H1 (cell line): ENCODE measurements around the gene KLHL24. TPM values are rescaled to one million over a fixed set of nuclear protein-coding genes. Genes with fewer than 3 reads are reported as not detected.
"Not testable (repeated sequence)": the region's sequence is repeated elsewhere in the genome, so short reads cannot be mapped to it uniquely, and the experiment has no call there.

ENCODE experiments used
- CTCF ChIA-PET: fragments of 300-600 bp; sonication (Branson Sonifier 250); formaldehyde crosslinking; loops from one replicate; lab custom pipeline; 2021; ENCODE audit not compliant: partially characterized antibody; lab: Charles Lee
- POLR2A ChIA-PET: fragments of 300-600 bp; sonication (Branson Sonifier 250); formaldehyde crosslinking; loops from one replicate; lab custom pipeline; 2021; ENCODE audit warnings: inconsistent platforms; ENCODE audit not compliant: partially characterized antibody; lab: Charles Lee
- DNase-seq, 2 experiments: peaks; one replicate each; pipeline versions ENCODE4 v3.0.0 to v3.0.0-alpha.2; 2010 to 2022; ENCODE audit warnings: low spot score in 2 of 2, low read depth in 1 of 2, mixed read lengths in 1 of 2
- FAIRE-seq: peaks from 2 replicates; lab custom pipeline; 2011; peaks lifted over from hg19 to GRCh38; lab: Jason Lieb, UNC
- H2AFZ ChIP-seq: 2 replicates; pipeline ENCODE4 v1.8.1; 2012; ENCODE audit warnings: low read length, inconsistent platforms
- H2AK5ac ChIP-seq: 2 replicates; pipeline ENCODE4 v1.6.1; 2013; ENCODE audit warnings: low read depth, low read length
- H2BK120ac ChIP-seq: replicated peaks from 2 replicates; pipeline ENCODE3; 2013; ENCODE audit warnings: low read depth, low read length, inconsistent platforms
- H2BK12ac ChIP-seq: 2 replicates; pipeline ENCODE4 v1.6.1; 2013; ENCODE audit warnings: low read depth, low read length
- H2BK15ac ChIP-seq: 2 replicates; pipeline ENCODE4 v1.6.1; 2013; ENCODE audit warnings: low read length
- H2BK20ac ChIP-seq: 2 replicates; pipeline ENCODE4 v1.6.1; 2013; ENCODE audit warnings: low read length
- H2BK5ac ChIP-seq: 2 replicates; pipeline ENCODE4 v1.6.1; 2013; ENCODE audit warnings: low read depth, low read length
- H3K14ac ChIP-seq: 2 replicates; pipeline ENCODE4 v1.6.1; 2013; ENCODE audit warnings: inconsistent platforms; ENCODE audit not compliant: insufficient read length
- H3K18ac ChIP-seq: 2 replicates; pipeline ENCODE4 v1.6.1; 2013; ENCODE audit warnings: low read length; ENCODE audit errors: extremely low read depth
- H3K23ac ChIP-seq: 2 replicates; pipeline ENCODE4 v1.6.1; 2013; ENCODE audit warnings: inconsistent platforms; ENCODE audit not compliant: insufficient read length
- H3K23me2 ChIP-seq: 2 replicates; pipeline ENCODE4 v1.6.1; 2013; ENCODE audit warnings: low read depth, low read length
- H3K27ac ChIP-seq: 2 replicates; pipeline ENCODE4 v1.6.1; 2011; ENCODE audit warnings: low read depth, low read length, inconsistent platforms
- H3K27me3 ChIP-seq, 4 experiments: replicated peaks in 1 of 4; 1 replicate in 1 of 4; 2 replicates in 3 of 4; pipeline versions ENCODE4 v1.6.1 to v1.8.1; 2011 to 2013; ENCODE audit warnings: low read length in 3 of 4, mild to moderate bottlenecking in 3 of 4, inconsistent platforms in 2 of 4, mixed read lengths in 2 of 4, moderate library complexity in 1 of 4; ENCODE audit not compliant: control insufficient read depth in 3 of 4, insufficient read depth in 3 of 4; ENCODE audit errors: extremely low read depth in 1 of 4
- H3K36me3 ChIP-seq, 4 experiments: 2 replicates each; pipeline versions ENCODE4 v1.6.1 to v1.8.1; 2011 to 2013; ENCODE audit warnings: mild to moderate bottlenecking in 4 of 4, low read length in 3 of 4, moderate library complexity in 2 of 4, control low read depth in 1 of 4, inconsistent platforms in 1 of 4; ENCODE audit not compliant: insufficient read depth in 4 of 4, control insufficient read depth in 2 of 4
- H3K4ac ChIP-seq: replicated peaks from 2 replicates; pipeline ENCODE3; 2013; ENCODE audit warnings: low read length, low read depth, mixed read lengths, inconsistent platforms; ENCODE audit not compliant: insufficient read length
- H3K4me1 ChIP-seq, 4 experiments: replicated peaks in 1 of 4; 1 replicate in 1 of 4; 2 replicates in 3 of 4; pipeline versions ENCODE4 v1.6.1 to v1.8.1; 2011 to 2013; ENCODE audit warnings: low read length in 3 of 4, inconsistent platforms in 2 of 4, mixed read lengths in 1 of 4; ENCODE audit not compliant: insufficient read depth in 4 of 4, control insufficient read depth in 3 of 4
- H3K4me2 ChIP-seq, 2 experiments: 2 replicates each; pipeline versions ENCODE4 v1.6.1 to v1.8.1; 2011 to 2013; ENCODE audit warnings: low read depth in 2 of 2, low read length in 2 of 2, control low read depth in 1 of 2, inconsistent platforms in 1 of 2, mild to moderate bottlenecking in 1 of 2; ENCODE audit not compliant: insufficient read depth in 1 of 2
- H3K4me3 ChIP-seq, 4 experiments: fragments of 200-600, 300-600 bp in 1 of 4; sonication (generic), shearing (Covaris generic), sonication (Bioruptor Twin) in 1 of 4; 2 replicates each; pipeline versions ENCODE4 v1.5.1 to v1.8.1; 2011 to 2016; ENCODE audit warnings: low read length in 4 of 4, low read depth in 3 of 4, control low read depth in 2 of 4, inconsistent platforms in 2 of 4, mild to moderate bottlenecking in 2 of 4, mixed read lengths in 1 of 4, moderate library complexity in 1 of 4; ENCODE audit not compliant: insufficient read depth in 2 of 4; ENCODE audit errors: extremely low read depth in 1 of 4
- H3K56ac ChIP-seq: replicated peaks from 2 replicates; pipeline ENCODE3; 2013; ENCODE audit warnings: low read depth, mild to moderate bottlenecking, mixed read lengths, low read length, inconsistent platforms; ENCODE audit not compliant: insufficient read length
- H3K79me1 ChIP-seq: 2 replicates; pipeline ENCODE4 v1.6.1; 2013; ENCODE audit warnings: low read depth, low read length, control low read depth
- H3K79me2 ChIP-seq, 2 experiments: 2 replicates each; pipeline versions ENCODE4 v1.6.1 to v1.8.1; 2012 to 2013; ENCODE audit warnings: low read length in 2 of 2, mild to moderate bottlenecking in 2 of 2, inconsistent platforms in 1 of 2; ENCODE audit not compliant: insufficient read depth in 2 of 2, control insufficient read depth in 1 of 2
- H3K9ac ChIP-seq, 4 experiments: replicated peaks in 1 of 4; 1 replicate in 1 of 4; 2 replicates in 3 of 4; pipeline versions ENCODE4 v1.6.1 to v1.8.1; 2011 to 2013; ENCODE audit warnings: low read depth in 3 of 4, low read length in 3 of 4, control low read depth in 2 of 4, mild to moderate bottlenecking in 2 of 4, moderate library complexity in 2 of 4, inconsistent platforms in 1 of 4; ENCODE audit errors: extremely low read depth in 1 of 4
- H3K9me3 ChIP-seq, 2 experiments: 2 replicates each; pipeline versions ENCODE4 v1.6.1 to v1.8.1; 2012 to 2013; ENCODE audit warnings: mild to moderate bottlenecking in 2 of 2, moderate library complexity in 2 of 2, control low read depth in 1 of 2, inconsistent platforms in 1 of 2, low read depth in 1 of 2, low read length in 1 of 2, mixed read lengths in 1 of 2; ENCODE audit not compliant: insufficient read depth in 2 of 2
- H4K20me1 ChIP-seq, 2 experiments: replicated peaks in 1 of 2; 2 replicates each; pipeline versions ENCODE3 to v1.8.1; 2011 to 2013; ENCODE audit warnings: inconsistent platforms in 2 of 2, low read length in 2 of 2, mild to moderate bottlenecking in 1 of 2; ENCODE audit not compliant: insufficient read depth in 2 of 2, control insufficient read depth in 1 of 2
- H4K5ac ChIP-seq: 2 replicates; pipeline ENCODE4 v1.6.1; 2013; ENCODE audit warnings: low read length, low read depth, mixed read lengths, inconsistent platforms; ENCODE audit not compliant: insufficient read length
- H4K8ac ChIP-seq: 2 replicates; pipeline ENCODE4 v1.8.0; 2013; ENCODE audit warnings: mild to moderate bottlenecking, moderate library complexity, low read length, inconsistent platforms; ENCODE audit not compliant: insufficient read depth; ENCODE audit errors: extremely low read depth
- H4K91ac ChIP-seq: replicated peaks from 2 replicates; pipeline ENCODE3; 2013; ENCODE audit warnings: low read length, mixed read lengths, inconsistent platforms; ENCODE audit not compliant: insufficient read length
- WGBS, 2 experiments: shearing (Covaris generic) in 1 of 2; methylation state at CpG; one replicate each; pipeline versions ENCODE4 v1.1.6 to v1.1.7; 2013 to 2015; ENCODE audit warnings: low lambda C conversion rate in 2 of 2, mixed read lengths in 2 of 2, inconsistent platforms in 1 of 2, low coverage in 1 of 2, missing lambda C conversion rate in 1 of 2; ENCODE audit not compliant: insufficient replicate concordance in 2 of 2, insufficient coverage in 1 of 2, insufficient read length in 1 of 2; ENCODE audit errors: extremely low coverage in 1 of 2, missing lambda C conversion rate in 1 of 2; 5-methylcytosine and 5-hydroxymethylcytosine counted together
- polyA plus RNA-seq, 7 experiments: library from polyadenylated mRNA; depleted of rRNA in 3 of 7; stranded (reverse) in 5 of 7; unstranded in 2 of 7; fragments of >200 nt in 5 of 7; fragments of 200-250 nt in 2 of 7; gene quantifications; 1 replicate in 5 of 7; 2 replicates in 1 of 7; 4 replicates in 1 of 7; pipeline versions ENCODE4 v1.2.1 to v1.2.3, GENCODE V29; 2011 to 2013; ENCODE audit warnings: missing spikeins in 2 of 7, mixed read lengths in 2 of 7
- total RNA-seq: library from RNA; stranded (reverse); fragmentation: NEBNext Ultra II Directional; extraction: Animal tissue kit (Norgen Biotek cat#: 25700); gene quantifications from 2 replicates; pipeline ENCODE4 v1.2.1, GENCODE V29; 2021

Gene KLHL24
- total and polyA plus RNA-seq, 2 of the 8 experiments (the other 6 are each of a cell fraction or from before 2014, with no cell fraction given): 12.5 to 36.2 TPM

- H3K4ac ChIP-seq, H3K4me2 ChIP-seq, H3K23me2 ChIP-seq, H2AK5ac ChIP-seq, H3K14ac ChIP-seq, DNase-seq, H3K4me3 ChIP-seq, H4K8ac ChIP-seq, H4K20me1 ChIP-seq, CTCF ChIA-PET, H2BK5ac ChIP-seq, H4K5ac ChIP-seq, H2BK12ac ChIP-seq, H3K9me3 ChIP-seq, FAIRE-seq, H3K18ac ChIP-seq, H3K27me3 ChIP-seq, H2AFZ ChIP-seq, H3K9ac ChIP-seq, H3K56ac ChIP-seq, H3K23ac ChIP-seq, H3K79me1 ChIP-seq, H4K91ac ChIP-seq, H2BK15ac ChIP-seq, H2BK120ac ChIP-seq, H3K27ac ChIP-seq, H3K36me3 ChIP-seq, H3K4me1 ChIP-seq, H2BK20ac ChIP-seq: not testable (repeated sequence)
- POLR2A ChIA-PET: interaction anchor here (0.6 to 1.1 kb wide), 2 partner anchors 9 to 194 kb away, joined by 3 read pairs; no protein-coding TSS in a partner anchor
- 82% methylated on average over 10 of the region's 11 CpGs; no CpG with 5 or more reads in 1 of the 2 experiments for WGBS, 2 experiments
- H3K79me2 ChIP-seq: peaks cover 0 to 60% of the 10 kb centered on the region in 2 experiments; a peak in 2 of 4 replicates
Observed at GRCh38 chr3:183640635-183641034, 5.2 kb downstream of the KLHL24 start.
